Measurements from ENCODE around the gene SLC4A4. TPM values are rescaled to one million over a fixed set of nuclear protein-coding genes. Genes with fewer than 3 reads are reported as not detected.

SLC4A4 gene
- total and polyA plus RNA-seq, 10 of the 15 experiments (the other 5 are each of a cell fraction or from before 2014, with no cell fraction given) = 0.05 to 0.44 (median 0.18) TPM

GRCh38 chr4:71402616-71403015 lies 63.8 kb downstream of the SLC4A4 start (continued):
- TF ChIP-seq EP300 (IDR thresholded peaks at IDR 0.05; ENCODE audit: borderline replicate concordance in 1 of 2, control insufficient read depth in 1 of 2, low read depth in 2 of 2, low read length in 2 of 2) = no peak

GRCh38 chr4:71404049-71404448 lies 65.2 kb downstream of the SLC4A4 start:
- 7% methylated on average over 1 of the region's 1 CpG for WGBS (ENCODE audit: insufficient coverage, insufficient replicate concordance, low lambda C conversion rate, missing lambda C conversion rate)
- no peaks in the 10 kb centered on the region for H3K36me3 ChIP-seq (ENCODE audit: control insufficient read depth in 2 of 2, insufficient read depth in 2 of 2, low read length in 1 of 2)
- no peak overlapping the region for H3K4me2 ChIP-seq (ENCODE audit: control insufficient read depth, insufficient read depth)
- H4K20me1 ChIP-seq (ENCODE audit: control insufficient read depth, insufficient read depth) = no peaks in the 10 kb centered on the region
- DNase-seq (ENCODE audit: low read depth, low spot score) (no peak), FAIRE-seq (no peak), ATAC-seq (no peak)
- BruUV-seq (replicated peaks) = no TSS peak
- no peak overlapping the region for H3K27ac ChIP-seq (ENCODE audit: control insufficient read depth, insufficient read depth)
- H3K4me1 ChIP-seq (ENCODE audit: control insufficient read depth, insufficient read depth, low read length) = no peaks in the 10 kb centered on the region
- no peak overlapping the region for H3K4me3 ChIP-seq
- no peaks in the 10 kb centered on the region for H3K9me3 ChIP-seq (replicated peaks; ENCODE audit: control insufficient read depth, insufficient read depth, low read length)
- H3K9ac ChIP-seq (ENCODE audit: control insufficient read depth, insufficient read depth, low read length) = no peak overlapping the region
- H2AFZ ChIP-seq (ENCODE audit: control insufficient read depth, low read depth, low read length) = no peak overlapping the region
- ChIA-PET POLR2A (no interaction called here), RAD21 (ENCODE audit: unreplicated experiment) (no interaction called here), SMC1A (ENCODE audit: uncharacterized antibody, unreplicated experiment) (interaction anchor here (0.6 kb wide), 1 partner anchor 1438 kb away, joined by 3 read pairs; no protein-coding TSS in a partner anchor), CTCF (no interaction called here)
- no peaks in the 10 kb centered on the region for H3K27me3 ChIP-seq (replicated peaks in 1 of 2; ENCODE audit: control insufficient read depth in 2 of 2, insufficient read depth in 2 of 2, low read length in 1 of 2)
- intact Hi-C loops (cut with micrococcal nuclease; ENCODE audit: unreplicated experiment) (no loop called here), in situ Hi-C loops (cut with MboI) (no loop called here)
- H3K79me2 ChIP-seq (ENCODE audit: control insufficient read depth, insufficient read depth, low read length) = no peaks in the 10 kb centered on the region
- TF ChIP-seq CUX1 (IDR thresholded peaks at IDR 0.05; ENCODE audit: insufficient replicate concordance, low read depth, low read length) (no peak), RCOR1 (conservative IDR thresholded peaks at IDR 0.05; ENCODE audit: low read depth, low read length) (no peak), NBN (IDR thresholded peaks at IDR 0.05) (no peak), JUNB (IDR thresholded peaks at IDR 0.05) (no peak), ZNF687 (IDR thresholded peaks at IDR 0.05) (no peak), SMARCA5 (IDR thresholded peaks at IDR 0.05) (no peak), MXI1 (IDR thresholded peaks at IDR 0.05; ENCODE audit: low read depth, low read length) (no peak)
- TF ChIP-seq, protein P1, sequence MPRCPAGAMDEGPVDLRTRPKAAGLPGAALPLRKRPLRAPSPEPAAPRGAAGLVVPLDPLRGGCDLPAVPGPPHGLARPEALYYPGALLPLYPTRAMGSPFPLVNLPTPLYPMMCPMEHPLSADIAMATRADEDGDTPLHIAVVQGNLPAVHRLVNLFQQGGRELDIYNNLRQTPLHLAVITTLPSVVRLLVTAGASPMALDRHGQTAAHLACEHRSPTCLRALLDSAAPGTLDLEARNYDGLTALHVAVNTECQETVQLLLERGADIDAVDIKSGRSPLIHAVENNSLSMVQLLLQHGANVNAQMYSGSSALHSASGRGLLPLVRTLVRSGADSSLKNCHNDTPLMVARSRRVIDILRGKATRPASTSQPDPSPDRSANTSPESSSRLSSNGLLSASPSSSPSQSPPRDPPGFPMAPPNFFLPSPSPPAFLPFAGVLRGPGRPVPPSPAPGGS (IDR thresholded peaks at IDR 0.05; ENCODE audit: borderline replicate concordance, insufficient read depth, low read depth, low read length, poor library complexity, severe bottlenecking) = no peak

Measured in GM12878 (cell line).